SK-N-SH (cell line): ENCODE results near the gene HS6ST1.

Experiments used
- EZH2phosphoT487 ChIP-seq: fragments of 200-600 bp; sonication (generic); IDR thresholded peaks from 2 replicates; pipeline ENCODE4 v1.6.1; 2017; ENCODE audit warnings: low read depth, mixed run types, mild to moderate bottlenecking, antibody characterized with exemption, moderate library complexity, borderline replicate concordance
- GABPA ChIP-seq: IDR thresholded peaks from 2 replicates; pipeline ENCODE4 v1.4.0; 2012; ENCODE audit warnings: low read depth, mild to moderate bottlenecking
- POLR2AphosphoS5 ChIP-seq: IDR thresholded peaks from 2 replicates; pipeline ENCODE4 v1.6.1; 2012; ENCODE audit warnings: low read depth, low read length
- TAF1 ChIP-seq: IDR thresholded peaks from 2 replicates; pipeline ENCODE4 v1.6.1; 2012; ENCODE audit warnings: low read depth, mild to moderate bottlenecking, low read length, moderate library complexity, borderline replicate concordance
- TCF12 ChIP-seq: IDR thresholded peaks from 2 replicates; pipeline ENCODE4 v1.4.0; 2012
- TEAD4 ChIP-seq: IDR thresholded peaks from 2 replicates; pipeline ENCODE4 v1.4.0; 2012; ENCODE audit warnings: mild to moderate bottlenecking, borderline replicate concordance; ENCODE audit not compliant: insufficient read depth
- TF ChIP-seq, protein P1 (sequence below): fragments of 200-600 bp; sonication (generic); IDR thresholded peaks from 2 replicates; pipeline ENCODE4 v1.6.1; 2017; ENCODE audit warnings: antibody characterized with exemption, mild to moderate bottlenecking, moderate library complexity
- TF ChIP-seq, protein P2 (sequence below): IDR thresholded peaks from 2 replicates; pipeline ENCODE4 v1.6.1; 2012; ENCODE audit warnings: mild to moderate bottlenecking, low read depth, low read length, moderate library complexity
- TF ChIP-seq, protein P3 (sequence below): IDR thresholded peaks from 2 replicates; pipeline ENCODE4; 2012

DNA sequence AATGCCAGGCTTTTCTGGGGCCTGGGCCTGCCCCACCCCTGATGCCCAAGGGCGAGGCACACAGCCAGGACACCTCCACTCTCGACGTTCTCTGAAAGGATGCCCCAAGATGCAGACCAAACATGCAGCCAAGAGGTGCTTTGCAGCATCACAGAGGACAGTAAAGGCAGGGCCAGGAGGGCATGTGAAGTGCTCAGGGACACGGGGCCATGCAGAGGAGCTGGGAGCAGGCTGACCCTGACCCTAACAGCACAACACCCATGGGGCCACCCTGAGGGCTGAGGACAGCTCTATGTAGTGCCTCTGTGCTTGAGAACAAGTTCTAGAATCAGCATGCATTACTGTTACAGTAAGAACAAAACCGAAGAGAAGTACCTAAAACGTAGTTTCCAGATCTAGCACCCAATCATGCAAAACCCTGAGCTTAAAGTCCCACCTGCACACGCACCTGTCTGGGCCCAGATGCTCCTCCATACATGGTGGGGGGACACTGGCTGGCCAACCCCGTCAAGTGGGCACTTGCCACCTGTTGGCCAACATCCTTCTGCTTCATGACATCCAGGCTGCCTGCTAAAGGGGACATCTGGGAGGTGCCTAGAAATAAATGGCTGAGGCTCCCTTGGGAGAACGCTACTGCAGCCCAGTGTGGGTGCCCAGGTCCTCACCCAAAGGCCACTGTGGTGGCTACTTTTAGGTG lies 15.4 kb downstream of the HS6ST1 start:
- TF ChIP-seq, protein P1, sequence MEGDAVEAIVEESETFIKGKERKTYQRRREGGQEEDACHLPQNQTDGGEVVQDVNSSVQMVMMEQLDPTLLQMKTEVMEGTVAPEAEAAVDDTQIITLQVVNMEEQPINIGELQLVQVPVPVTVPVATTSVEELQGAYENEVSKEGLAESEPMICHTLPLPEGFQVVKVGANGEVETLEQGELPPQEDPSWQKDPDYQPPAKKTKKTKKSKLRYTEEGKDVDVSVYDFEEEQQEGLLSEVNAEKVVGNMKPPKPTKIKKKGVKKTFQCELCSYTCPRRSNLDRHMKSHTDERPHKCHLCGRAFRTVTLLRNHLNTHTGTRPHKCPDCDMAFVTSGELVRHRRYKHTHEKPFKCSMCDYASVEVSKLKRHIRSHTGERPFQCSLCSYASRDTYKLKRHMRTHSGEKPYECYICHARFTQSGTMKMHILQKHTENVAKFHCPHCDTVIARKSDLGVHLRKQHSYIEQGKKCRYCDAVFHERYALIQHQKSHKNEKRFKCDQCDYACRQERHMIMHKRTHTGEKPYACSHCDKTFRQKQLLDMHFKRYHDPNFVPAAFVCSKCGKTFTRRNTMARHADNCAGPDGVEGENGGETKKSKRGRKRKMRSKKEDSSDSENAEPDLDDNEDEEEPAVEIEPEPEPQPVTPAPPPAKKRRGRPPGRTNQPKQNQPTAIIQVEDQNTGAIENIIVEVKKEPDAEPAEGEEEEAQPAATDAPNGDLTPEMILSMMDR, result no peak
- TF ChIP-seq POLR2AphosphoS5 (no peak), EZH2phosphoT487 (no peak), TEAD4 (no peak), TAF1 (no peak), GABPA (no peak), TCF12 (no peak)
- TF ChIP-seq, protein P2, sequence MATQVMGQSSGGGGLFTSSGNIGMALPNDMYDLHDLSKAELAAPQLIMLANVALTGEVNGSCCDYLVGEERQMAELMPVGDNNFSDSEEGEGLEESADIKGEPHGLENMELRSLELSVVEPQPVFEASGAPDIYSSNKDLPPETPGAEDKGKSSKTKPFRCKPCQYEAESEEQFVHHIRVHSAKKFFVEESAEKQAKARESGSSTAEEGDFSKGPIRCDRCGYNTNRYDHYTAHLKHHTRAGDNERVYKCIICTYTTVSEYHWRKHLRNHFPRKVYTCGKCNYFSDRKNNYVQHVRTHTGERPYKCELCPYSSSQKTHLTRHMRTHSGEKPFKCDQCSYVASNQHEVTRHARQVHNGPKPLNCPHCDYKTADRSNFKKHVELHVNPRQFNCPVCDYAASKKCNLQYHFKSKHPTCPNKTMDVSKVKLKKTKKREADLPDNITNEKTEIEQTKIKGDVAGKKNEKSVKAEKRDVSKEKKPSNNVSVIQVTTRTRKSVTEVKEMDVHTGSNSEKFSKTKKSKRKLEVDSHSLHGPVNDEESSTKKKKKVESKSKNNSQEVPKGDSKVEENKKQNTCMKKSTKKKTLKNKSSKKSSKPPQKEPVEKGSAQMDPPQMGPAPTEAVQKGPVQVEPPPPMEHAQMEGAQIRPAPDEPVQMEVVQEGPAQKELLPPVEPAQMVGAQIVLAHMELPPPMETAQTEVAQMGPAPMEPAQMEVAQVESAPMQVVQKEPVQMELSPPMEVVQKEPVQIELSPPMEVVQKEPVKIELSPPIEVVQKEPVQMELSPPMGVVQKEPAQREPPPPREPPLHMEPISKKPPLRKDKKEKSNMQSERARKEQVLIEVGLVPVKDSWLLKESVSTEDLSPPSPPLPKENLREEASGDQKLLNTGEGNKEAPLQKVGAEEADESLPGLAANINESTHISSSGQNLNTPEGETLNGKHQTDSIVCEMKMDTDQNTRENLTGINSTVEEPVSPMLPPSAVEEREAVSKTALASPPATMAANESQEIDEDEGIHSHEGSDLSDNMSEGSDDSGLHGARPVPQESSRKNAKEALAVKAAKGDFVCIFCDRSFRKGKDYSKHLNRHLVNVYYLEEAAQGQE, result no peak
- TF ChIP-seq, protein P3, sequence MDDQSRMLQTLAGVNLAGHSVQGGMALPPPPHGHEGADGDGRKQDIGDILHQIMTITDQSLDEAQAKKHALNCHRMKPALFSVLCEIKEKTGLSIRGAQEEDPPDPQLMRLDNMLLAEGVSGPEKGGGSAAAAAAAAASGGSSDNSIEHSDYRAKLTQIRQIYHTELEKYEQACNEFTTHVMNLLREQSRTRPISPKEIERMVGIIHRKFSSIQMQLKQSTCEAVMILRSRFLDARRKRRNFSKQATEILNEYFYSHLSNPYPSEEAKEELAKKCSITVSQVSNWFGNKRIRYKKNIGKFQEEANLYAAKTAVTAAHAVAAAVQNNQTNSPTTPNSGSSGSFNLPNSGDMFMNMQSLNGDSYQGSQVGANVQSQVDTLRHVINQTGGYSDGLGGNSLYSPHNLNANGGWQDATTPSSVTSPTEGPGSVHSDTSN, result no peak
